ENCODE results near the gene CEPT1. TPM values are rescaled to one million over a fixed set of nuclear protein-coding genes. Genes with fewer than 3 reads are reported as not detected.

The CEPT1 gene
- total and polyA plus RNA-seq, 2 of the 13 experiments (the other 11 are each of a cell fraction or from before 2014, with no cell fraction given) = 35.7 to 48.2 TPM

GRCh38 chr1:111227851-111228747 is 88.1 kb downstream of the CEPT1 start (continued):
- TF ChIP-seq CENPT (CRISPR knock-in tag; IDR thresholded peaks at IDR 0.05; ENCODE audit: low read depth) = no peak
- TF ChIP-seq ZEB1 (IDR thresholded peaks at IDR 0.05; ENCODE audit: insufficient replicate concordance, low read depth) = no peak
- 0 out of 2 replicates have a peak, but pooled peaks have one; percentile 22 for TF ChIP-seq KAT8 (CRISPR knock-in tag; IDR thresholded peaks at IDR 0.05)
- 0 out of 2 replicates have a peak, but pooled peaks have one; percentile 17 for TF ChIP-seq KDM1A (CRISPR knock-in tag; IDR thresholded peaks at IDR 0.05)
- peak; percentile 42; the same call in 1 of the 2 replicates for TF ChIP-seq UBTF (CRISPR knock-in tag; IDR thresholded peaks at IDR 0.05)
- peak; percentile 56; the same call in 1 of the 2 replicates for TF ChIP-seq HDAC2 (CRISPR knock-in tag; IDR thresholded peaks at IDR 0.05)
- TF ChIP-seq ZNF362 (CRISPR knock-in tag; IDR thresholded peaks at IDR 0.05; ENCODE audit: borderline replicate concordance) = peak; percentile 80; the same call in 1 of the 2 replicates
- peak; percentile 67; the same call in 1 of the 2 replicates for TF ChIP-seq TFAP4 (IDR thresholded peaks at IDR 0.05; ENCODE audit: borderline replicate concordance, low read depth)
- TF ChIP-seq PITX1 (CRISPR knock-in tag; IDR thresholded peaks at IDR 0.05) = peak; percentile 81
- peak; percentile 12; the same call in 1 of the 2 replicates for TF ChIP-seq KDM6A (CRISPR knock-in tag; IDR thresholded peaks at IDR 0.05; ENCODE audit: low read depth)
- TF ChIP-seq HMG20A (CRISPR knock-in tag; IDR thresholded peaks at IDR 0.05; ENCODE audit: borderline replicate concordance) = peak; percentile 72
- TF ChIP-seq PPARG (CRISPR knock-in tag; conservative IDR thresholded peaks at IDR 0.05) = 0 out of 2 replicates have a peak, but pooled peaks have one; percentile 34
- peak; percentile 54 for TF ChIP-seq SAP130 (CRISPR knock-in tag; IDR thresholded peaks at IDR 0.05; ENCODE audit: low read depth)
- peak; percentile 54; the same call in 1 of the 2 replicates for TF ChIP-seq ZFY (CRISPR knock-in tag; IDR thresholded peaks at IDR 0.05)
- 0 out of 2 replicates have a peak, but pooled peaks have one; percentile 34 for TF ChIP-seq ZSCAN30 (CRISPR knock-in tag; IDR thresholded peaks at IDR 0.05)
- TF ChIP-seq ZBTB7B (CRISPR knock-in tag; IDR thresholded peaks at IDR 0.05) = 0 out of 2 replicates have a peak, but pooled peaks have one; percentile 60
- TF ChIP-seq NR2F1 (CRISPR knock-in tag; IDR thresholded peaks at IDR 0.05) = peak in 1 of 2 experiments; percentile 32; a peak in 1 of 4 replicates
- TF ChIP-seq RXRA (CRISPR knock-in tag; IDR thresholded peaks at IDR 0.05) = peak; percentile 62; the same call in 1 of the 2 replicates
- TF ChIP-seq TBP (CRISPR knock-in tag; IDR thresholded peaks at IDR 0.05) = no peak
- no peak for TF ChIP-seq ZNF576 (CRISPR knock-in tag; IDR thresholded peaks at IDR 0.05)
- no peak for TF ChIP-seq GPN1 (CRISPR knock-in tag; IDR thresholded peaks at IDR 0.05; ENCODE audit: borderline replicate concordance)
- TF ChIP-seq SMC3 (IDR thresholded peaks at IDR 0.05; ENCODE audit: low read length) = 0 out of 2 replicates have a peak, but pooled peaks have one; percentile 19
- TF ChIP-seq RBAK (CRISPR knock-in tag; IDR thresholded peaks at IDR 0.05) = no peak

Data from HepG2 (cell line).